Measurements from ENCODE around the gene GTPBP6.
"Not testable (repeated sequence)": the region's sequence is repeated elsewhere in the genome, so short reads cannot be mapped to it uniquely, and the experiment has no call there.

The GTPBP6 gene

DNA sequence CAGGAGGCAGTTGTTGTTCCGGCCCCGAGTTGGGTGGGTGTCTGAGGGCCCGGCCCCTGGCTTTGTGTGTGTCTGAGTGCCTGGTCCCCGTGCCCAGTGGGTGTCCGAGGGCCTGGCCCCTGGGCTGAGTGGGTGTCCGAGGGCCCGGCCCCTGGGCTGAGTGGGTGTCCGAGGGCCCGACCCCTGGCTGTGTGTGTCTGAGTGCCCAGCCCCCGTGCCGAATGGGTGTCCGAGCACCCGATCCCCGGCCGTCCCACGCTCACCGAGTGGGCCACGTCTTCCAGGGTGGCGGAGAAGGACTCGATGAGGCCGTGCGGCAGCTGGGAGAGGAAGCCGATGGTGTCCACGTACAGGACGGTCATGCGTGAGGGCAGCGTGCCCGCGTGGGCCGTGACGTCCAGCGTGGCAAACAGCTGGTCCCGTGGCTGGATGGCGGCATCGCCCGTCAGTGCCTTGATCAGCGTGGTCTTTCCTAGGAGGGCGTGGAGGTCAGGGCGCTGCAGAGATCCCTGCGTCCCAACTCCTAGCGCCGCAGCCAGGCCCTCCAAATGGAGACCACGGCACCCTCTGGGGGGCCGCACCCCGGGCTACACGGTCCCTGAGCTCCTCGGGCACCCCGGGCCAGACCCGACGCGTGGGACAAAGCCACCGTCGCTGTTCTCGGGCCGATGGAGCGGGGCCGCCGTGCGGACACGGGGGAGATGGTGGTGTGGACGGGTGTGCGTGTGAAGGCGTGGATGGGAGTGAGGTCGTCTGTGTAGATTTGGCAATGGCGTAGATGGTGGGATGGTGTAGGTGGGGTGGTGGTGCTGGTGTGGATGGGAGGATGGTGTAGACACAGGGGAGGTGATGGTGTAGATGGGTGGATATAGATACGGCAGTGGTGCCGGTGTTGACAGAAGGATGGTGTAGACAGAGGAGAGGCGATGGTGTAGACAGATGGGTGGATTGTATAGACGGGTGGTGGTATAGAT, 7.2 kb downstream of the GTPBP6 start:
- DNase-seq (ENCODE audit: extremely low read depth, insufficient read length): no peak
- Histone ChIP-seq H3K27me3 (replicated peaks; ENCODE audit: control insufficient read depth, insufficient read depth, low read length) (no peaks in the 10 kb centered on the region), H3K4me3 (replicated peaks; ENCODE audit: low read depth, low read length) (no peak overlapping the region), H3K36me3 (ENCODE audit: control insufficient read depth, insufficient read depth, low read length) (peaks cover 47% of the 10 kb centered on the region)
- TF ChIP-seq, protein P1, sequence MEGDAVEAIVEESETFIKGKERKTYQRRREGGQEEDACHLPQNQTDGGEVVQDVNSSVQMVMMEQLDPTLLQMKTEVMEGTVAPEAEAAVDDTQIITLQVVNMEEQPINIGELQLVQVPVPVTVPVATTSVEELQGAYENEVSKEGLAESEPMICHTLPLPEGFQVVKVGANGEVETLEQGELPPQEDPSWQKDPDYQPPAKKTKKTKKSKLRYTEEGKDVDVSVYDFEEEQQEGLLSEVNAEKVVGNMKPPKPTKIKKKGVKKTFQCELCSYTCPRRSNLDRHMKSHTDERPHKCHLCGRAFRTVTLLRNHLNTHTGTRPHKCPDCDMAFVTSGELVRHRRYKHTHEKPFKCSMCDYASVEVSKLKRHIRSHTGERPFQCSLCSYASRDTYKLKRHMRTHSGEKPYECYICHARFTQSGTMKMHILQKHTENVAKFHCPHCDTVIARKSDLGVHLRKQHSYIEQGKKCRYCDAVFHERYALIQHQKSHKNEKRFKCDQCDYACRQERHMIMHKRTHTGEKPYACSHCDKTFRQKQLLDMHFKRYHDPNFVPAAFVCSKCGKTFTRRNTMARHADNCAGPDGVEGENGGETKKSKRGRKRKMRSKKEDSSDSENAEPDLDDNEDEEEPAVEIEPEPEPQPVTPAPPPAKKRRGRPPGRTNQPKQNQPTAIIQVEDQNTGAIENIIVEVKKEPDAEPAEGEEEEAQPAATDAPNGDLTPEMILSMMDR (IDR thresholded peaks at IDR 0.05; ENCODE audit: insufficient read depth, low read length, poor library complexity, severe bottlenecking): no peak

DNA sequence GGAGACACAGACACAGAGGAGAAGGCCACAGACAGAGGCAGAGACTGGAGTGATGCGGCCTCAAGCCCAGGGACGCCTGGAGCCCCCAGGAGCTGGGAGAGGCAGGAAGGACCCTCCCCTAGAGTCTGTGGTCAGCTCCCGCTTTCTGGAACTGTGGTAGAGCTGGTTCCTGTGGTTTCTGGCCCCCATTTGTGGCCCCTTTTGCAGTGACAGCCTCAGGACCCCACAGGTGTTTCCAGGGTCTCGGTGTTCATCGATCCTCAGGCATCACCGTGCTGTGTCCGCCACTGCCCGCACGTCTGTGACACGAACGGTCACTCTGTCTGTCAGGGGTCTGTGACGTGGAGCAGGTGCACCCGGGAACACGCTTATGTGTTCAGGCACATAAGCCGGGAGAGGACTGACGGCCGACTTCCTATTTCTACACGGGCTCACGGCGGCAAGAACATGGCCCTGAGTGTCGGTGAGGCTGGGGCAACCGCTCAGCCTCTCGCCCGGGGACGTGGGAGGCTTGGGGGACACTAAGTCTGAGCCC, 7.9 kb downstream of the GTPBP6 start:
- Histone ChIP-seq H3K36me3 (ENCODE audit: control insufficient read depth, insufficient read depth, low read length) (peaks cover 47% of the 10 kb centered on the region), H3K4me3 (replicated peaks; ENCODE audit: low read depth, low read length) (no peak overlapping the region), H3K27me3 (replicated peaks; ENCODE audit: control insufficient read depth, insufficient read depth, low read length) (no peaks in the 10 kb centered on the region)
- TF ChIP-seq, protein P1 (IDR thresholded peaks at IDR 0.05; ENCODE audit: insufficient read depth, low read length, poor library complexity, severe bottlenecking): no peak
- DNase-seq (ENCODE audit: extremely low read depth, insufficient read length): no peak

DNA sequence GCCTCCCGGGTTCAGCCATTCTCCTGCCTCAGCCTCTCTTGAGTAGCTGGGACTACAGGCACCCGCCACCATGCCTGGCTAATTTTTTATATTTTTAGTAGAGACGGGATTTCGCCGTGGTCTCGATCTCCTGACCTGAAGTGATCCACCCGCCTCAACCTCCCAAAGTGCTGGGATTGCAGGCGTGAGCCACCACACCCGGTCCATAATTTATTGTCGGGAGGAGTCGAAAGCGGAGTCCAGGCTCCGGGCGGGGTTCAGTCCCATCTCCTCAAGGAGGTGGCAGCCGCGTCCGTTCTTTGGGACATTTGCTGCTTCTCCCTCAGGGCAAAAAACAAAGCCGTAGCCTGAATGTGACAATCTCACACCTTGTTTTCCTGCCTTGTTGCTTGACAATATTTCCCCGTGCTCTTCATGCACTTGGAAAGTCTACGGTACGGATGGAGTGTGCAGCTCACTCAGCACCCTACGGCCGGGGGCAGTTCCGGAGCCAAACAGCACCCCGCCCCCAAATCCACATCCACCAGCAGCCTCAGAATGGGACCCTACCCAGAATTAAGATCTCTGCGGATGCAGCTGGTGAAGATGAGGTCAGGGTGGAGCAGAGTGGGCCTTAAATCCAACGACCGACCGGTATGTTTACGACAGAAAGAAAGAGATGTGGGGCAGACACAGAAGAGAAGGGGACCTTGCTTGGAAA, 9.6 kb downstream of the GTPBP6 start:
- Histone ChIP-seq H3K4me3 (replicated peaks; ENCODE audit: low read depth, low read length) (no peak overlapping the region), H3K27me3 (replicated peaks; ENCODE audit: control insufficient read depth, insufficient read depth, low read length) (no peaks in the 10 kb centered on the region), H3K36me3 (ENCODE audit: control insufficient read depth, insufficient read depth, low read length) (peaks cover 41% of the 10 kb centered on the region)
- DNase-seq (ENCODE audit: extremely low read depth, insufficient read length): no peak
- TF ChIP-seq, protein P1 (IDR thresholded peaks at IDR 0.05; ENCODE audit: insufficient read depth, low read length, poor library complexity, severe bottlenecking): no peak

DNA sequence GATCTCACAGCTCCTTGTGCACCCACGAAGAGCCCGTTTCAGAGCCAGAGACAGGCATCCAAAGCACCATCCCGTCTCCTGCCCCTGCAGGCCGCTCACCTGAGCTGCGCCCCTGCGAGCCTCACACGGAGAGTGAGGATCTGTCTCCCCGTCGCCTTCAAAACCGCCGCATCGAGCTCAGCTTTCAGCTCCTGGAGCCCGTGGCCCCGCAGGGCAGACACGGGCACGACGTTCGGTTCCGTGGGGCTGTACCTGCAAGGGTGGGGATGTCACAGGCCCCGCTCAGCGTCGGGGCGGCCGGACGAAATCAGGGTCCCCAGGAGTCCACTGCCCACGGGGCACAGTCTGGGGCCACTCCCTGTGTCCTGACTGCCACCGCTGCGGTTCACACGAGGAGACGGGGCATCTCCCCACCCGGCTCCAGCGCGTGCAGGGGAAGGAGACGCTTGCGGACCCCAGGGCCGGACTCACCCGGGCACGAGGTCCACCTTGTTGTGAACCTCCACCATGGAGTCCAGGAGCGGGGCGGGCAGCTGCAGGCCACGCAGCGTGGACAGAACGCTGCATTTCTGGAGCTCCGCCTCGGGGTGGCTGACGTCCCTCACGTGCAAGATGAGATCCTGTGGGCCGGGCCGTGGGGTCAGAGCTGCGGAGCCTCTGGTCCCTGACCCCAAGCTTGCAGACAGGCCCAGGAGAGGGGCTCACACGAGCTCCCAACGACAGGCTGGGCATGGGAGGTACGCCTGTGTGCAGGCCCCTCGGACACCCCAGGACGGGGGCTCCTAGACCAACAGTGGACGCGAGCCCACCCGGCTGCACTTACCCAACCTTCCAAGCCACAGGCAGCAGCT, 11.1 kb downstream of the GTPBP6 start:
- no peak overlapping the region for H3K4me3 ChIP-seq (replicated peaks; ENCODE audit: low read depth, low read length)
- no peaks in the 10 kb centered on the region for H3K27me3 ChIP-seq (replicated peaks; ENCODE audit: control insufficient read depth, insufficient read depth, low read length)
- no peak for DNase-seq (ENCODE audit: extremely low read depth, insufficient read length)
- TF ChIP-seq, protein P1 (IDR thresholded peaks at IDR 0.05; ENCODE audit: insufficient read depth, low read length, poor library complexity, severe bottlenecking): no peak
- peaks cover 33% of the 10 kb centered on the region for H3K36me3 ChIP-seq (ENCODE audit: control insufficient read depth, insufficient read depth, low read length)

DNA sequence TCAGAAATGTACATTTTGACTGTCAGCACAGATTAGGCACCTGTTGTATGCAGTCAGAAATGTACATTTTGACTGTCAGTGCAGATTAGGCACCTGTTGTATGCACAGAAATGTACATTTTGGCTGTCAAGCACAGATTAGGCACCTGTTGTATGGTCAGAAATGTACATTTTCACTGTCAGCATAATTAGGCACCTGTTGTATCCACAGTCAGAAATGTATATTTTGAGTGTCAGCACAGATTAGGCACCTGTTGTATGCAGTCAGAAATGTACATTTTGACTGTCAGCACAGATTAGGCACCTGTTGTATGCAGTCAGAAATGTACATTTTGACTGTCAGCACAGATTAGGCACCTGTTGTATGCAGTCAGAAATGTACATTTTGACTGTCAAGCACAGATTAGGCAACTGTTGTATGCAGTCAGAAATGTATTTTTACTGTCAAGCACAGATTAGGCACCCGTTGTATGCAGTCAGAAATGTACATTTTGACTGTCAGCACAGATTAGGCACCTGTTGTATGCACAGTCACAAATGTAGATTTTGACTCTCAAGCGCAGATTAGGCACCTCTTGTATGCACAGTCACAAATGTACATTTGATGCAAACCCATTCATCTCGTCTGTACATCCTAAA, 11.9 kb downstream of the GTPBP6 start:
- H3K36me3 ChIP-seq (ENCODE audit: control insufficient read depth, insufficient read depth, low read length): peaks cover 27% of the 10 kb centered on the region
- not testable (repeated sequence) for H3K4me3 ChIP-seq (replicated peaks; ENCODE audit: low read depth, low read length); H3K27me3 ChIP-seq (replicated peaks; ENCODE audit: control insufficient read depth, insufficient read depth, low read length); DNase-seq (ENCODE audit: extremely low read depth, insufficient read length)

DNA sequence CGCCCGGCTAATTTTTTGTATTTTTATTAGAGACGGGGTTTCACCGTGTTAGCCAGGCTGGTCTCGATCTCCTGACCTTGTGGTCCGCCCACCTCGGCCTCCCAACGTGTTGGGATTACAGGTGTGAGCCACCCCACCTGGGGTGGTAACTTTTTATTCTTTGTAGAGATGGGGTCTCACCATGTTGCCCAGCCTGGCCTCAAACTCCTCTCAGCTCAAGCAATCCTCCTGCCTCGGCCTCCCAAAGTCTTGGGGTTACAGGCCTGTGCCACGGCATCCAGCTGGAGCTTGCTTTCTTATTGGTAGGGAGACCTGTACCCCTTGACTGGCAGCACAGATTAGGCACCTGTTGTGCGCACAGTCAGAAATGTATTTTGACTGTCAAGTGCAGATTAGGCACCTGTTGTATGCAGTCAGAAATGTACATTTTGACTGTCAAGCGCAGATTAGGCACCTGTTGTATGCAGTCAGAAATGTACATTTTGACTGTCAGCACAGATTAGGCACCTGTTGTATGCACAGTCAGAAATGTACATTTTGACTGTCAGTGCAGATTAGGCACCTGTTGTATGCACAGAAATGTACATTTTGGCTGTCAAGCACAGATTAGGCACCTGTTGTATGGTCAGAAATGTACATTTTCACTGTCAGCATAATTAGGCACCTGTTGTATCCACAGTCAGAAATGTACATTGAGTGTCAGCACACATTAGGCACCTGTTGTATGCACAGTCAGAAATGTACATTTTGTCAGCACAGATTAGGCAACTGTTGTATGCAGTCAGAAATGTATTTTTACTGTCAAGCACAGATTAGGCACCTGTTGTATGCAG, 12.6 kb downstream of the GTPBP6 start:
- not testable (repeated sequence) for DNase-seq (ENCODE audit: extremely low read depth, insufficient read length); H3K4me3 ChIP-seq (replicated peaks; ENCODE audit: low read depth, low read length); H3K27me3 ChIP-seq (replicated peaks; ENCODE audit: control insufficient read depth, insufficient read depth, low read length)
- H3K36me3 ChIP-seq (ENCODE audit: control insufficient read depth, insufficient read depth, low read length): peaks cover 24% of the 10 kb centered on the region
